HG02642 (cell line): Measurements from ENCODE around the gene TMEM131.

Experiments used
- ATAC-seq: cut with Tn5 transposase; IDR thresholded peaks from one replicate; pipeline ENCODE4 v1.9.1; 2021; ENCODE audit warnings: mild to moderate bottlenecking; ENCODE audit not compliant: unreplicated experiment, poor library complexity

TMEM131 gene

DNA sequence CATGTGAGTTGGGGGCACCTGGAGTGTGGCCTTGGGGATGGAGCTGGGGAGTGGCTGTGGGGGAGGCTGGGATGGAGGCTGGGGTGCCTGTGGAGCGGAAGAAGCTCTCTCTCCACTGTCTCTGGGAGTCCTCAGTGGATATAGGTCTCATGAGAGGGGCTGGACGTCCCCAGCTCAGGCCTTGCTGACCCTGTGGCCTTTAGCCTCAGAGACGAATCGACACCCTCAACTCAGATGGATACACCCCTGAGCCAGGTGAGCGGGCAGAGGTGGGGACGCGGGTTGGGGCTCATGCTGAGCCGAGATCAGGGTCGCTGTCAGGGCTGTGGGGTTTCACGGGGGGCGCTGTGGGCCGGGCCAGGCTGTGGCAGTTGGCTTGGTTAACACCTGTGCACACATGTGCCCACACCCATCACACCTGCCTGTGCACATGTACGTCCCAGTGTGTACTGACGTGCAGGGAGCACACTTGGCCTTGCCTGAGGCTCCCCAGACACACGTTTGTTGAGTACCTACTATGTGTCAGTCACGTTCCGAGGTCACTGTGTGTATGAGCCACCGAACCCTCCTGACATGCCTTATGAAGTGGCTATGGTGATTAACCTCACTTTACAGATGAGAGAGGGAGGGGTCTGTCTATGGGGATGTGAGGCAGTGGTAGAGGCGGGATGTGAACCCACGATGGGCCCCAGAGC lies 262.3 kb downstream of the TMEM131 start:
- no peak for ATAC-seq

DNA sequence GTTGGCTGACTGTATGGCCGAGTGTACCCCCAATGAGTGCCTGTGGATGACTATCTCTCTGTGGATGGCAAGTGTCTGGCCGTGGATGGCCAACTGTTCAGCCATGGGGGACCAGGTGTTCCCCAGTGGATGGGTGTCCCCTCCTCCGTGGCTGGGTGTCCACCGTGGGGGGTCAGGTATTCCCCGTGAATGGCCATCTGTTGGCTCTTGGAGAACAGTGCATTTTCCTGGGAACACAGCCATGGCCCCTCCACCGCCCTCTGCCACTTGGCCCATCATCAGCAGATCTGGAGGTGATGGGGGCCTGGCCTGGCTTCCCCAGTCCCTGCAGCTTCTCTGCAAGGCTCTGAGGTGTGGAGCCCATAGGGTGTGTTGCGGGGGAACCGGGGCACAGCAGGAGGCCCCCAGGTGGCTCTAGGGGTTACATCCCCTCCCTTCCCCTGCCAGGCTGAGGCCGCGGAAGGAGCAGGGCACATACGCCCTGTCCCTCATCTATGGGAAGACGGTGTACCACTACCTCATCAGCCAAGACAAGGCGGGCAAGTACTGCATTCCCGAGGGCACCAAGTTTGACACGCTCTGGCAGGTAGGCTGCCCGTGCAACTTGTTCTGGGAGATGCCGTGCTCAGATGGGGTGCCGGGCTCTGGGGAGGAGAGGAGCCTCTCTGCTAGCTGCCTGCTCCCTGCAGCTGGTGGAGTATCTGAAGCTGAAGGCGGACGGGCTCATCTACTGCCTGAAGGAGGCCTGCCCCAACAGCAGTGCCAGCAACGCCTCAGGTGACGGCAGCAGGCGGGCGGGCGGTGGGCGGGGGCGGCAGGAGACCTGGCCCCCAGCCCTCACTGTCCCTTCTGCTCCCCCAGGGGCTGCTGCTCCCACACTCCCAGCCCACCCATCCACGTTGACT lies 263.1 kb downstream of the TMEM131 start:
- no peak for ATAC-seq

DNA sequence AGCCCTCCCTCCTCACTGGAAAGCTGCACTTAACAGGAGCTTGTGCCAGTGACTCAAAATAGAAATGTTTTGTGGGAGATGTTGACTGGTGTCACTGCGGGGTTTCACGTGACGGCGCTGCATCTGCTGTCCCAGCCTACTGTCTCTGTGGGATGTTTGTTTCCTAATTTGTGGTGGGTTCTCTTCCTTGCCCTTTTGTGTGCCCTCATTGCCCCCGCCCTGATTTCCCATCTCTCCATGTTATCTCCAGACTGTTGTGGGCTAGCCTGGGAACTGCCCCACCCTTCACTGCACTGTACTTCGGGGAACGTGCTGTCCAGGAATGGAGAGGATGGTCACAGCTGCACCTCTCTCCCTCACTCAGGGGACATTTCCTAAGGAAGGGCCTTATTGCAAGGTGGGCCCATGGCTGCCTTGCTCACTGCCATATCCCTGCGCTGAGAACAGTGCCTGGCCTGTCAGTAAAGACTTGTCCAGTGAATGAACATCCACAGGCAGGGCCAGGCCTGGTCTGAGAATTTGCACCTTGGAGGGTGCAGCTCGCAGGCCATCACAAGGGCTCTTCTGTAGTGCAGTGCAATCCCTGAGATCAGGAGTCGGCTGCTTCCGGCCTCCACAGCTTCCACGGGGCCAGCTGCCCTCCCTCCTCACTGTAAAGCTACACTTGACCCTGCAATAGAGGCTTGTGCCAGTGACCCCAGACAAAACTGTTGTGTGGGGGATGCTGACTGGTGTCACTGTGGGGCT lies 264.3 kb downstream of the TMEM131 start:
- ATAC-seq: no peak

DNA sequence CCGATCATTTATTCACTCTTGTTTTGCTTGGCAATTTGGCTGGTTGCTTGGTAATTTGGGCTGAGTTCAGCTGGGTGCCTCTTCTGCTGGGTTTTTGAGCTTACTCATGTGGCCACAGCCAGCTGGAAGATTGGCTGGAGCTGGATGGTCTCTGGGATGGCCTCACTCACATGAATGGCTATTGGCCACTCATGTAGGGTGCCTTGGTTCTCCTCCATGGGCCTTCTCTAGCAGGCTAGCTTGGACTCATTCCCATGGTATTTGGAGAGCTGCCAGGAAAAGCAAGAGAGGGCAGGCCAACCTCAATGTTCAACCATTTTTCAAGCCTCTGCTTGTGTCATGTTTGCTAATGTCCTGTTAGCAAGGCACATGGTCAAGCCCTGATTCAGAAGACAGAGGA lies 265.5 kb downstream of the TMEM131 start:
- ATAC-seq: no peak

DNA sequence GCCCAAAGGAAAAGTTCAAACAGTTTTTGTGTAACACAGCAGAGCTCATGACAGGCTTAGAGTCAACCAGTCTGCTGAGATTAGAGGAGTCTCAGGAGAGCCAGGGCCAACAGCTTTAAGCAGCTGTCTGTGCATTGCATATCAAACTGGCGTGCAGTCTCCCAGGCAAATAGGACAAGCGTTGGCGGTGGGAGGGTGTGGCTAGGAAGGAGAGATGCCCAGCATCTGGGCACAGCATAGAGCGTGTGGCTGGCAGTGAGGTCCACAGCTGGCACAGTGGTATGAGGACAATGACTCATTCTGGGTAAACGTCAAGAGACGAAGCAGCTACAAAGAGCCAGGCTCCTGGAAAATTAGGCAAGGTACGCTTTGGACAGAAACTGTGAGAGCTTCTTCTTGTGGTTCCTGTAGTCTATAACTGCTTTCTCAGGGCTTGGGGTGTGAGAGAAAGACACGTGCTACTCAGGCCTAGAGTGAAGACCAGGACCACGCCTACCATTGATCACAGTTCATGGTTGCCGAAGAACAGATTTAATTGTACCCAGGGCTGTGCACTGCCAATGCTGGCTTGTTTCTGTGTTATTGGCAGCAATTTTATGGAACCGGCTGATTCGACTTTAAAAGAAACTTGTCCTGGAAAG lies 267.5 kb downstream of the TMEM131 start:
- ATAC-seq: no peak

GRCh38 chr2:97727296-97727695 lies 268.5 kb downstream of the TMEM131 start:
- ATAC-seq: no peak

GRCh38 chr2:97726261-97727064 lies 269.3 kb downstream of the TMEM131 start:
- ATAC-seq: no peak

GRCh38 chr2:97724946-97725688 lies 270.6 kb downstream of the TMEM131 start:
- no peak for ATAC-seq

DNA sequence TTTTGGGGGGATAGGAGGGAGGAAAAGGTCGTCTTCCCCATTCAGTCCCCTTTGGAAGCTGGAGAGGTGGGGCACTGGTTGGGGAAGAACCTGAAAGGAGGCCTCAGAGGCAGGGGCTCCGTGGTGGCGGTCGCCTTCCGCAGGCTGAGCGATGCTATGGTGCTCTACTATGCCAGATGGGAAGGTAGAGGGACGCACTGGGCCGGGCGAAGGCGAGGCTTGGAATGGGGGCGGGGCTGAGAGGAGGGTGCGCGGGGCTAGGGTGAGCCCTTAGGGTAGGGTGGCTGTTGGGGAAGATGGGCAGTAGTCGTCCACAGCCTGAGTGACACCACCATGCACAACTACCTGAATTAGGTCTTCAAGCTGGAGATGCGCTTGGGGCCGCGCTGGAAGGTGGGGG lies 271.2 kb downstream of the TMEM131 start:
- ATAC-seq: no peak

DNA sequence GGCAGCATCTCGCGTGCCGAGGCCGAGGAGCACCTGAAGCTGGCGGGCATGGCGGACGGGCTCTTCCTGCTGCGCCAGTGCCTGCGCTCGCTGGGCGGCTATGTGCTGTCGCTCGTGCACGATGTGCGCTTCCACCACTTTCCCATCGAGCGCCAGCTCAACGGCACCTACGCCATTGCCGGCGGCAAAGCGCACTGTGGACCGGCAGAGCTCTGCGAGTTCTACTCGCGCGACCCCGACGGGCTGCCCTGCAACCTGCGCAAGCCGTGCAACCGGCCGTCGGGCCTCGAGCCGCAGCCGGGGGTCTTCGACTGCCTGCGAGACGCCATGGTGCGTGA lies 271.7 kb downstream of the TMEM131 start:
- no peak for ATAC-seq

- no peak for ATAC-seq
These were observed 272.3 kb downstream of the TMEM131 start for GRCh38 chr2:97723156-97724072.

GRCh38 chr2:97722227-97722626 lies 273.5 kb downstream of the TMEM131 start:
- ATAC-seq: no peak

GRCh38 chr2:97720746-97721145 lies 275.0 kb downstream of the TMEM131 start:
- no peak for ATAC-seq

DNA sequence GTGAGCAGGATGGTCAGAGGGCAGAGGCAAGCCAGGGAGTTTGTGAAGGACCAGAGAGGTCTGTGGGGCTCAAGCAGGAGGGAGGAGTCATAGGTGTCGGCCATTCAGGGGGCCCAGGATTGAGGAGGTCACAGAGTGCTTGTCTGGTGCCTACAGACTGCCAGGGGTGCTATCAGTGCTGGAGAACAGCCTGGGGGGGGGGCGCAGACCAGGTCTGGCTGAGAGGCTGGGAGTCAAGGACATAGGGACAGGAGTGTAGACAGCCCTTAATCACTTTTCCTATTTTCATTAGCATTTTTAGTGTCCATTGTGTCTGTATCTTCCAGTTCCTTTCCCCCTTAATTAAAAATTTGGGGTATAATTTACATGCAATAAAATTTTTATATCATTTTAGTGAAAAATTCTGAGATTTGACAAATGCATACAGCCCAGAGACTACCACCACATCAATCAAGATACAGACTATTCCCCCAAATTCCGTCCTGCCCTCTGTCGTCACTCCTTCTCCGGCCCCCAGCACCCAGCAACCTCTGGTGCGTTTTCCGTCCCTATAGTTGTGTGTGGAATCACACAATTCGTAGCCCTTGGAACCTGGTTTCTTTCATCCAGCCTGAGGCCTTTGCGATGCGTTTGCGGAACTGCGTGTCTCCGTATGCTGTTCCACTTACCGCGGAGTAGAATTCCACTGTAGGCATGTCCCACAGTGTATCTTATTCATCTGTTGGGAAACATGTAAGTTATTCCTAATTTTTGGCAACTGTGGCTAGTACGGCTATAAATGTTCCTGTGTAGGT lies 276.2 kb downstream of the TMEM131 start:
- no peak for ATAC-seq

DNA sequence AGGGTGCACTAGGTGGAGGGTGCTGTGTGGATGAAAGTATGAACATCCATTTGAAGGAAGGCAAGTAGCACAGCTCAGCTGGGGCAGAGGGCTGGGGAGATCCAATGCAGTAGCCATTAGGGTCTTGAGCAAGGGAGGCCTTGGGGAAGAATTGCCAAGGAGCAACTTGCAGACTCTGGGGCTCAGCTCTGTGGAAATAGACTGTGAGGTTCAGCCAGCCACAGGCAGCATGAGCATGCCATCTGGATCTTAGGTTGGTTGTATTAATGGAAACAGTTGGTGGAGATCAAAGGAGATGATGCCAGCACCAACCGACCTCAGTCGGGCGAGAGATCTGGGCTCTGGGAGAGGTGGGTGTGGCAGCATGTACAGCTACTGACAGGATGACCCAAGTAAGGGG lies 276.8 kb downstream of the TMEM131 start:
- ATAC-seq: peak; percentile 4

DNA sequence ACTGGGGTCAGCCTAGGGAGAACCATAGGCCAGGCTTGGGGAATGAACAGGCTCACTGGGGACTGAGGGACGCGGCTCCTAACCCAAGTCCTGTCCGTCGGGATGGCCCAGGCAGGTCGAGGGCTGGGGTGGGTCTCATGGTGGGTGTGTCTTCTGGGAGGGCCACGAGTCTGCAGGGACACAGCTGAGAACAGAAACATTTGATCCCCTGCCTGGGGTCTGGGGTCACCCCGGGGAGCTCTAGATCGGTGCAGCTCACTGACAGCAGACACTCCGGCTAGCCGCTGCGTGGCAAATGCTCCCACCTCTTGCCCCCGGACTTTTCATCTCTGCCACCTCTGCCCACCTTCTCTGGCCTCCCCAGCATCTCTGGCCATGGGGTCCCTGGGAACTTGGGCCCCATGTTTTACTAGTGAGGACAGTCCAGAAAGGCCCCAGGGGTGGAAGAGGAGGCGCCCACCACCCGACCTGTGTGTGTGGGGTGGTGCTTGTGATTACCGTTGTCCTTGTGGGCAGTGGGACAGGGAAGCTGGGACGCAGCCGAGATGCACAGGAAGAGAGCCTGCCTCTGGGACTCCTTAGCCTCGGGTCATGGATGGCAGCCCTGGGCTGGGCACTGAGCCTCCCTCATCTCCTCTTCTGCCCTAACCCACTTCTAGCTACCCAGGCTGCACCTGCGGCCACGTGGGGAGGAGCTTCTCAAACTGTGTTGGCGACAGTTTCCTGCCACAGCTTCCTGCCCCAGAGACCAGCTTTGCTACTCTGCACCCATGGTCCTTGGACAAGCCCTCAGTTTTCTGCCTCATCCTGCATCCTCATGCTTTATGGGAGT lies 277.5 kb downstream of the TMEM131 start:
- ATAC-seq: peak; percentile 76

GRCh38 chr2:97717613-97717995 lies 278.1 kb downstream of the TMEM131 start:
- ATAC-seq: no peak
